Measurements from ENCODE around the gene ZNF850.
"Not testable (repeated sequence)": the region's sequence is repeated elsewhere in the genome, so short reads cannot be mapped to it uniquely, and the experiment has no call there.

ZNF850 gene

GRCh38 chr19:36747750-36748149, 24.9 kb downstream of the ZNF850 start:
- no peak for TF ChIP-seq CTCF (conservative IDR thresholded peaks at IDR 0.05)
- H3K27ac ChIP-seq: no peak overlapping the region

GRCh38 chr19:36745870-36746269, 26.7 kb downstream of the ZNF850 start:
- TF ChIP-seq CTCF (conservative IDR thresholded peaks at IDR 0.05): no peak
- no peak overlapping the region for H3K27ac ChIP-seq

GRCh38 chr19:36736166-36736565, 36.4 kb downstream of the ZNF850 start:
- peak; percentile 20; the same call in 1 of the 2 replicates for TF ChIP-seq CTCF (conservative IDR thresholded peaks at IDR 0.05)
- H3K27ac ChIP-seq: not testable (repeated sequence)

GRCh38 chr19:36719687-36720556, 52.7 kb downstream of the ZNF850 start:
- no peak overlapping the region for H3K27ac ChIP-seq
- TF ChIP-seq CTCF (conservative IDR thresholded peaks at IDR 0.05): no peak

- no peak for TF ChIP-seq CTCF (conservative IDR thresholded peaks at IDR 0.05)
- H3K27ac ChIP-seq: no peak overlapping the region
These were observed 63.2 kb downstream of the ZNF850 start for GRCh38 chr19:36709423-36709822.

- no peak for TF ChIP-seq CTCF (conservative IDR thresholded peaks at IDR 0.05)
- no peak overlapping the region for H3K27ac ChIP-seq
These were observed 65.5 kb downstream of the ZNF850 start for GRCh38 chr19:36707134-36707533.

GRCh38 chr19:36688058-36688457, 84.5 kb downstream of the ZNF850 start:
- peak overlapping the region; percentile 82 for H3K27ac ChIP-seq
- TF ChIP-seq CTCF (conservative IDR thresholded peaks at IDR 0.05): no peak
